ENCODE results near the gene BPIFB6.

GRCh38 chr20:33042430-33042829 lies 11.0 kb downstream of the BPIFB6 start:
- TF ChIP-seq YY1 (IDR thresholded peaks at IDR 0.05; ENCODE audit: low read depth) (no peak), TCF12 (IDR thresholded peaks at IDR 0.05; ENCODE audit: low read depth) (no peak), EP300 (IDR thresholded peaks at IDR 0.05; ENCODE audit: borderline replicate concordance) (no peak), TAF1 (IDR thresholded peaks at IDR 0.05; ENCODE audit: low read depth) (no peak), ZBTB7A (IDR thresholded peaks at IDR 0.05; ENCODE audit: low read depth) (no peak), CREB1 (IDR thresholded peaks at IDR 0.05; ENCODE audit: low read depth) (no peak), TEAD4 (IDR thresholded peaks at IDR 0.05) (no peak), REST (IDR thresholded peaks at IDR 0.05; ENCODE audit: low read depth) (no peak), EGR1 (IDR thresholded peaks at IDR 0.05) (no peak)
